ENCODE measurements around the gene FAM200B. TPM values are rescaled to one million over a fixed set of nuclear protein-coding genes. Genes with fewer than 3 reads are reported as not detected.

Gene FAM200B
- total RNA-seq, 1 donor from 2014 or later, result 43.6 TPM

GRCh38 chr4:15651676-15652075, 30.0 kb upstream of the FAM200B start:
- H3K36me3 Mint-ChIP-seq, result peaks cover 7% of the 10 kb centered on the region
- H3K9me3 Mint-ChIP-seq, result no peaks in the 10 kb centered on the region
- H3K4me3 Mint-ChIP-seq, result peak overlapping the region; percentile 58
- no peaks in the 10 kb centered on the region for H3K27me3 Mint-ChIP-seq
- H3K4me1 Mint-ChIP-seq (ENCODE audit: unreplicated experiment), result peaks cover 36% of the 10 kb centered on the region
- no peak for TF ChIP-seq CTCF (conservative IDR thresholded peaks at IDR 0.05)
- no peak for DNase-seq (ENCODE audit: extremely low spot score, unreplicated experiment)
- peak overlapping the region; percentile 44 for H3K27ac Mint-ChIP-seq

DNA sequence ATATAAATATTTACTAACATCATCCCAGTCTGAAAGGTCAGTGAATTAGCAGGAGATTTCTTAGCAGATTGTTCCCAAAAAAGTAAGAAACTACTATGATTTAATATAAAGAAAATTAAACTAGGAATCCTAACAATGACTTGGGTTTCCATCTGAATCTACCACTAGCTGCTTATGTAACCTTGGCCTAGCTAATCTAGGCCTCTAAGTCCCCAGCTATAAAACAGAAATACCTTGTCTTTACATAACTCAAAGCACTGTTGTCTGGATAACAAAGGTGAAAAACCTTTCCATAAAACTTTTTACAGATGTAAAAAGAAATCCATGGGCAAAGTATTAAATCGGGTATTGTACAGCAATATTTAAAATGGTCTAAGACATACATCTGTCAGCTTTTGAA, 29.4 kb upstream of the FAM200B start:
- Mint-ChIP-seq H3K36me3 (peaks cover 7% of the 10 kb centered on the region), H3K27me3 (no peaks in the 10 kb centered on the region), H3K27ac (peak overlapping the region; percentile 44), H3K4me1 (ENCODE audit: unreplicated experiment) (peaks cover 36% of the 10 kb centered on the region), H3K9me3 (no peaks in the 10 kb centered on the region), H3K4me3 (peak overlapping the region; percentile 99)
- no peak for DNase-seq (ENCODE audit: extremely low spot score, unreplicated experiment)
- TF ChIP-seq CTCF (conservative IDR thresholded peaks at IDR 0.05), result no peak

GRCh38 chr4:15652841-15653240, 28.8 kb upstream of the FAM200B start:
- H3K4me3 Mint-ChIP-seq, result peak overlapping the region; percentile 99
- no peaks in the 10 kb centered on the region for H3K9me3 Mint-ChIP-seq
- no peak for TF ChIP-seq CTCF (conservative IDR thresholded peaks at IDR 0.05)
- DNase-seq (ENCODE audit: extremely low spot score, unreplicated experiment), result no peak
- peaks cover 7% of the 10 kb centered on the region for H3K36me3 Mint-ChIP-seq
- H3K27me3 Mint-ChIP-seq, result no peaks in the 10 kb centered on the region
- peaks cover 36% of the 10 kb centered on the region for H3K4me1 Mint-ChIP-seq (ENCODE audit: unreplicated experiment)
- H3K27ac Mint-ChIP-seq, result no peak overlapping the region

DNA sequence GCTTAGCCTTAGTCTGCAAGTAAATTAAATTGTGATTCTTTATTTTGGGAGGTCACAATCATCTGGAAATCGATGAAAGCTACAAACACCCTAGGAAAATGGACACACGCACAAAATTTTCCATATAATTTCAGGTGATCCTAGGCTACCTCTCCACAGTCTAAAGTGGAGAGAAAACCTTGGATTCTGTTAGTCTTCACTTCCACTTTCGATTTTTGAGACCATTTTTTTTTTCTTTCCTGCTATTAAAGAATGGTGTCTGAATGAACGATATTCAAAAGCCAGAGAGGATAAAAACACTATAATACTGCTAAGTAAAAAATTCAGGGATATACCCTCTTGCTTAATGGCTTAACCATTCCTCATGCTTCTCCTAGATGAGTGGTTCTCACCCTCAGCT, 28.2 kb upstream of the FAM200B start:
- Mint-ChIP-seq H3K27ac (peak overlapping the region; percentile 95), H3K9me3 (no peaks in the 10 kb centered on the region), H3K36me3 (peaks cover 7% of the 10 kb centered on the region), H3K4me3 (peak overlapping the region; percentile 99), H3K4me1 (ENCODE audit: unreplicated experiment) (peaks cover 36% of the 10 kb centered on the region), H3K27me3 (no peaks in the 10 kb centered on the region)
- TF ChIP-seq CTCF (conservative IDR thresholded peaks at IDR 0.05), result no peak
- DNase-seq (ENCODE audit: extremely low spot score, unreplicated experiment), result no peak

DNA sequence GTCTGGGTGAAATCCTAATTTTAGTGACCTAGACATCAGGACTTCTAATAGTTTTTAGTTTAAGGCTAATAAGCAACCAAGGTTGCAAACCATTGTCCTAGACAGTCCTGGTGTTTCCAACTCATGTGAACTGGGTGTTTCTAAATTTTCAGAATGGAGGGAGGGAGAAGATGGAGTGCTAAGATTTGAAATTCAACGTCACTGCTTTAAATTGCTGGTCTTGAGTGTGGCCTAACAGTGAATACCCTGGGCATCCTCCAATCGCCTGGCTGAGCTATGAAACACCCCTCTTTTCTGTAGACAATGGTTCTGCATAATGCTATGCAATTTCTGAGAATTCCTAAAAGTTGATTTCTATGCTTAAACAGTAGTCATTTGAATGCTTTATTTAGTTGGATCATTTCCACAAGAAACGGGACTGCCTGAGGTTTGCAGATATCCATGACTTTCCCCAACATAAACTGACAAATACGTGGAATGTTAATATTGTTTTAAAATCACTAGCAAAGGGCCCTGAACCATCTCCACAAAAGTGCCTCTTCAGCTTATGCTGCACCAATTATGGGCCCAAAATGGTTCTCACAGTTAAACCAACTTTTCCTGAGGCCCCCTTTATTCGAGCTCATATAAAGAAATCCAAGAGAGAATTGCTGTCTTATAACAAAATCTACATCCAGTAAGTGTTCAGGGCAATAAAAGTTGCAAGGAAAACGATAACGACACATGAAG, 27.6 kb upstream of the FAM200B start:
- Mint-ChIP-seq H3K27me3 (no peaks in the 10 kb centered on the region), H3K9me3 (no peaks in the 10 kb centered on the region), H3K4me3 (peak overlapping the region; percentile 99), H3K27ac (peak overlapping the region; percentile 95), H3K4me1 (ENCODE audit: unreplicated experiment) (peaks cover 36% of the 10 kb centered on the region), H3K36me3 (peaks cover 7% of the 10 kb centered on the region)
- TF ChIP-seq CTCF (conservative IDR thresholded peaks at IDR 0.05), result no peak
- DNase-seq (ENCODE audit: extremely low spot score, unreplicated experiment), result no peak
